ENCODE measurements around the gene LRMDA. TPM values are rescaled to one million over a fixed set of nuclear protein-coding genes. Genes with fewer than 3 reads are reported as not detected.

The LRMDA gene
- total and polyA plus RNA-seq, 2 donors = 7.9 to 17.7 TPM

DNA sequence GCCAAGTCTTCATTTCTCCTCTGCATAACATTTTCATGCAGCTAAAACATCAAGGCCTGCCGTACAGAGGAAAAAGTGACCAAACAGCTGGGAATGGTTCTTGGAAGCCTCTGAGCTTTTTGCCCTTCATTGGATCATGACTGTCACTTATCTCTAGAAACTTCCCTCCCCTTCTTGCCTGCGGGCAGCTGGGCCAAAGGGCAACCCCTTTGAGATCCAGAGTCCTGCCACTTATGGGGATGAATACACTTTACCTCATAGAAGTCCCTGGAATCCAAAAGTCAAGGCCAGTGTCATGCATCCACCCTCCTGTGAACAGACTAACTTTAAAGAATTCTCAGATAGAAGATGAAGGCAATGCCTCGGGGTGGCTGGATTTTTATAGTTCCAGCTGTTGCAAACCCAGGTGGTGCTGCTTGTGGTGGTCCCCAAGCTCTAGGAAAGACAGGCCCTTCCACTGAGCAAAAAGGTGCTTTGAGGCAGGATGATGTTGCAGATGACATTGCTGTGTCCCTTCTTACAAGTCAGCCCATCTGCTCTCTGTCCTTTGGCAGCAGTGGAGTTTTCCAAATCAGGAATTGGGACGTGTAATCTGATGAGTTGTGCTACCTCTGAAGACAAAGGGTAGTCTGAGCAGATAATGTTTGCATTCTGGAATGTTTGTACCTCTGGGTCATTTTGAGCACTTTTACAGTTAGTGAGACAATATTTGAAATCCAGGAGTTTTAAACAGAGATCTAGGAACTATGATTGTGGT is 64.2 kb downstream of the LRMDA start:
- no peak for DNase-seq (ENCODE audit: extremely low spot score)
- H3K27ac ChIP-seq (ENCODE audit: low read depth) = no peak overlapping the region
- peaks cover 3% of the 10 kb centered on the region for H3K4me1 ChIP-seq (ENCODE audit: insufficient read depth)
- H3K4me3 ChIP-seq (ENCODE audit: low read depth, low read length) = no peak overlapping the region
- WGBS = 60% methylated on average over 4 of the region's 4 CpGs
- no peaks in the 10 kb centered on the region for H3K36me3 ChIP-seq (ENCODE audit: insufficient read depth)

- Histone ChIP-seq H3K27ac (ENCODE audit: low read depth) (no peak overlapping the region), H3K4me1 (ENCODE audit: insufficient read depth) (peaks cover 3% of the 10 kb centered on the region)
- no peak for DNase-seq (ENCODE audit: extremely low spot score)
These were observed 64.8 kb downstream of the LRMDA start for GRCh38 chr10:75496191-75496567.

GRCh38 chr10:75497997-75498883 is 66.8 kb downstream of the LRMDA start:
- Histone ChIP-seq H3K4me3 (ENCODE audit: low read depth, low read length) (no peak overlapping the region), H3K27ac (ENCODE audit: low read depth) (no peak overlapping the region), H3K36me3 (ENCODE audit: insufficient read depth) (no peaks in the 10 kb centered on the region), H3K4me1 (ENCODE audit: insufficient read depth) (no peaks in the 10 kb centered on the region)
- 44% methylated on average over 15 of the region's 15 CpGs for WGBS
- peak; percentile 65 for DNase-seq (ENCODE audit: extremely low spot score)

More at GRCh38 chr10:75496191-75496567, 64.8 kb downstream of the LRMDA start:
- WGBS = 94% methylated on average over 1 of the region's 1 CpG
- H3K36me3 ChIP-seq (ENCODE audit: insufficient read depth) = no peaks in the 10 kb centered on the region
- no peak overlapping the region for H3K4me3 ChIP-seq (ENCODE audit: low read depth, low read length)

GRCh38 chr10:75498884-75499350 is 67.5 kb downstream of the LRMDA start:
- Histone ChIP-seq H3K4me1 (ENCODE audit: insufficient read depth) (no peaks in the 10 kb centered on the region), H3K36me3 (ENCODE audit: insufficient read depth) (no peaks in the 10 kb centered on the region), H3K27ac (ENCODE audit: low read depth) (peak overlapping the region; percentile 44), H3K4me3 (ENCODE audit: low read depth, low read length) (no peak overlapping the region)
- DNase-seq (ENCODE audit: extremely low spot score) = no peak
- 46% methylated on average over 5 of the region's 5 CpGs for whole genome bisulfite sequencing

- H3K27ac ChIP-seq (ENCODE audit: low read depth) = no peak overlapping the region
- no peak overlapping the region for H3K4me3 ChIP-seq (ENCODE audit: low read depth, low read length)
- H3K36me3 ChIP-seq (ENCODE audit: insufficient read depth) = no peaks in the 10 kb centered on the region
- no peak for DNase-seq (ENCODE audit: extremely low spot score)
- 81% methylated on average over 4 of the region's 4 CpGs for WGBS
- no peaks in the 10 kb centered on the region for H3K4me1 ChIP-seq (ENCODE audit: insufficient read depth)
These were observed 68.2 kb downstream of the LRMDA start for GRCh38 chr10:75499556-75500160.

GRCh38 chr10:75502389-75502788 is 71.0 kb downstream of the LRMDA start:
- Histone ChIP-seq H3K4me1 (ENCODE audit: insufficient read depth) (no peaks in the 10 kb centered on the region), H3K27ac (ENCODE audit: low read depth) (no peak overlapping the region), H3K36me3 (ENCODE audit: insufficient read depth) (no peaks in the 10 kb centered on the region), H3K4me3 (ENCODE audit: low read depth, low read length) (no peak overlapping the region)
- 95% methylated on average over 3 of the region's 3 CpGs for WGBS
- no peak for DNase-seq (ENCODE audit: extremely low spot score)

DNA sequence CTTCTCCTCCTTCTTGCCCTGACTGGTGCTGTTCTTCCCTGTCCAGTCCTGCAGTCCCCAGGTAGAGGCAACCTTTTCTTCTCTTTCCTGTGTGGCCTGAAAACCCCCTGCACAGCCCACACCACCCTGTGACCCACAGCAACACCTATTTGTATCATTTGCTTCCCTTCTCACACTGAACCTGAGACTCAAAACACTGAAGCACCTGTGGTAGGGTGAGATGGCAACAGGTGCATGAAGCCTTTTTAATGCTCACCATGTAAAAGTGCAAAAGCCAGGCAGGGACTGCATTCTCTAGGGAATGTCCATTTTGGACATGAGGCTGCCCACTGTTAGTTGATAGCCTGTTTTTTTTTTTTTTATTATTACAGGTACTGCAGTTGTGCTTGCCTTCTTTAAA is 71.4 kb downstream of the LRMDA start:
- no peak for DNase-seq (ENCODE audit: extremely low spot score)
- Histone ChIP-seq H3K27ac (ENCODE audit: low read depth) (no peak overlapping the region), H3K4me3 (ENCODE audit: low read depth, low read length) (no peak overlapping the region), H3K36me3 (ENCODE audit: insufficient read depth) (no peaks in the 10 kb centered on the region), H3K4me1 (ENCODE audit: insufficient read depth) (no peaks in the 10 kb centered on the region)

GRCh38 chr10:75505293-75505692 is 73.9 kb downstream of the LRMDA start:
- Histone ChIP-seq H3K4me3 (ENCODE audit: low read depth, low read length) (no peak overlapping the region), H3K4me1 (ENCODE audit: insufficient read depth) (no peaks in the 10 kb centered on the region), H3K27ac (ENCODE audit: low read depth) (no peak overlapping the region), H3K36me3 (ENCODE audit: insufficient read depth) (no peaks in the 10 kb centered on the region)
- no peak for DNase-seq (ENCODE audit: extremely low spot score)
- WGBS = 88% methylated on average over 1 of the region's 1 CpG

- WGBS = 84% methylated on average over 3 of the region's 3 CpGs
- H3K27ac ChIP-seq (ENCODE audit: low read depth) = no peak overlapping the region
- no peak for DNase-seq (ENCODE audit: extremely low spot score)
- H3K36me3 ChIP-seq (ENCODE audit: insufficient read depth) = no peaks in the 10 kb centered on the region
- H3K4me3 ChIP-seq (ENCODE audit: low read depth, low read length) = no peak overlapping the region
- H3K4me1 ChIP-seq (ENCODE audit: insufficient read depth) = no peaks in the 10 kb centered on the region
These were observed 74.5 kb downstream of the LRMDA start for GRCh38 chr10:75505840-75506506.

GRCh38 chr10:75506930-75507329 is 75.5 kb downstream of the LRMDA start:
- Histone ChIP-seq H3K4me1 (ENCODE audit: insufficient read depth) (no peaks in the 10 kb centered on the region), H3K4me3 (ENCODE audit: low read depth, low read length) (no peak overlapping the region), H3K27ac (ENCODE audit: low read depth) (no peak overlapping the region), H3K36me3 (ENCODE audit: insufficient read depth) (no peaks in the 10 kb centered on the region)
- 93% methylated on average over 4 of the region's 4 CpGs for WGBS
- DNase-seq (ENCODE audit: extremely low spot score) = no peak

- no peak overlapping the region for H3K4me3 ChIP-seq (ENCODE audit: low read depth, low read length)
- no peaks in the 10 kb centered on the region for H3K36me3 ChIP-seq (ENCODE audit: insufficient read depth)
- 79% methylated on average over 3 of the region's 3 CpGs for WGBS
- no peak for DNase-seq (ENCODE audit: extremely low spot score)
- no peak overlapping the region for H3K27ac ChIP-seq (ENCODE audit: low read depth)
- H3K4me1 ChIP-seq (ENCODE audit: insufficient read depth) = no peaks in the 10 kb centered on the region
These were observed 76.0 kb downstream of the LRMDA start for GRCh38 chr10:75507469-75507868.

GRCh38 chr10:75508239-75508813 is 76.9 kb downstream of the LRMDA start:
- peak; percentile 82 for DNase-seq (ENCODE audit: extremely low spot score)
- 48% methylated on average over 2 of the region's 2 CpGs for WGBS
- H3K36me3 ChIP-seq (ENCODE audit: insufficient read depth) = no peaks in the 10 kb centered on the region
- H3K27ac ChIP-seq (ENCODE audit: low read depth) = no peak overlapping the region
- no peaks in the 10 kb centered on the region for H3K4me1 ChIP-seq (ENCODE audit: insufficient read depth)
- H3K4me3 ChIP-seq (ENCODE audit: low read depth, low read length) = no peak overlapping the region

DNA sequence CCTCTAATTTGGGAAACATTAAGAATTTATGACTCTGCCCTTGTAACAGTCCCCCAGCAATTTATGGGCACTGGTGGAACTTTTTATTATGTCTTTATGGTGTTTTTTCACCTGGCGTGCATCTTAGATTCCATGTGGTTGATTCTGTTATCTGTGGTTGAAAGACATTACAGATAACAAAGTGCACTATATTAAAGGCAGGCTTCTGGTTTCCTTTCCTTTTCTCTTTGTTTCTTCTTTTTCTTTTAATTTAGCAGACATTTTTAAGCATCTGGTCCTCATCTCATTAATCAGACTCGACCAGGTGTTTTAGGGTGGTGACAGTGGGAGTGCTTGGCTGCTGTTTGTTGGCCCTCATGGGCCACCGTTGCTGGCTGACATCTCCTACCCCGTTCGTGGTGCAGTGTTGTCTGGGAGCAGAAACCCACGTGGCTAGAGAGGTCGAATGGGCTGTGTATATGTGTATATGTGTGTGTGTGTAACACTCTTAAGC is 77.4 kb downstream of the LRMDA start:
- Histone ChIP-seq H3K27ac (ENCODE audit: low read depth) (no peak overlapping the region), H3K4me1 (ENCODE audit: insufficient read depth) (no peaks in the 10 kb centered on the region), H3K36me3 (ENCODE audit: insufficient read depth) (no peaks in the 10 kb centered on the region), H3K4me3 (ENCODE audit: low read depth, low read length) (no peak overlapping the region)
- DNase-seq (ENCODE audit: extremely low spot score) = no peak
- 41% methylated on average over 7 of the region's 7 CpGs for WGBS

Data from urinary bladder (tissue), 4 donors.